NCI-H446 (cell line): ENCODE measurements around the gene TEAD3.

Experiments used
- DNase-seq, 2 experiments: peaks; one replicate each; lab custom pipeline; 2025; lab: John Stamatoyannopoulos, UW

TEAD3 gene

DNA sequence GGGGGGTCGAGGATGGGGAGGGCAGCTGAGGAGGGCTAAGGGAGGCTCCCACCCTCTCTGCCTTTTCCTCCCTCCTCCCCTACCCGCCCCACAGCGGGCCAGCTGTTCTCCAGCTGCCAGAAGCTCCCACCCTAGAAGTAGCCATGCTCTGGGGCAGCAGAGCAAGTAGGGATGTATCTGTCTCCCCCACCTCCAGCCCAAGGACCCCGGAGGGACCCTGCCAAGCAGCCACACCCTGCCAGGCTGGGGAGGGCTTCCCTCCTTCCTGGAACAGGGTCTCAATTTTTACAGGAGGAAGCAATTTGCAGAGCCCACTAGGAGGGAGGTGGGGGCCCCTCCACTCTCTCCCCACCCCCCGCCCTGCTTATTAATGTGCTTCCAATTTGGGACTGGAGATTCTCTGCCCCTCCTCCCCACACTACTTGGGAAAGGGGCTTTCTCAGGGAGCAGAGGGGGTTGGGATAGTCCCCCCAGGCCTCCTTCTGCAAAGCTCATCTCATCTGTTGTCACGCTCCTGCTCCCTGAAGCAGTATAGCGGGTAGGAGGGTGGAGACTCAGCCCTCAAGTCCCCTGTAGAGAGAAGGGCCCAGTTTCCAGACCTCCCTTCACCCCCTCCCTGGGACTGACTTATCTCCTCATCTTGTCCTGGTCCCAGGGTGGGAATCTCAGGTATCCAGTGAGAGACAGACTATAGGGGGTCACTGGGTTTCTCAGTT, 4.5 kb downstream of the TEAD3 start:
- no peak for DNase-seq

DNA sequence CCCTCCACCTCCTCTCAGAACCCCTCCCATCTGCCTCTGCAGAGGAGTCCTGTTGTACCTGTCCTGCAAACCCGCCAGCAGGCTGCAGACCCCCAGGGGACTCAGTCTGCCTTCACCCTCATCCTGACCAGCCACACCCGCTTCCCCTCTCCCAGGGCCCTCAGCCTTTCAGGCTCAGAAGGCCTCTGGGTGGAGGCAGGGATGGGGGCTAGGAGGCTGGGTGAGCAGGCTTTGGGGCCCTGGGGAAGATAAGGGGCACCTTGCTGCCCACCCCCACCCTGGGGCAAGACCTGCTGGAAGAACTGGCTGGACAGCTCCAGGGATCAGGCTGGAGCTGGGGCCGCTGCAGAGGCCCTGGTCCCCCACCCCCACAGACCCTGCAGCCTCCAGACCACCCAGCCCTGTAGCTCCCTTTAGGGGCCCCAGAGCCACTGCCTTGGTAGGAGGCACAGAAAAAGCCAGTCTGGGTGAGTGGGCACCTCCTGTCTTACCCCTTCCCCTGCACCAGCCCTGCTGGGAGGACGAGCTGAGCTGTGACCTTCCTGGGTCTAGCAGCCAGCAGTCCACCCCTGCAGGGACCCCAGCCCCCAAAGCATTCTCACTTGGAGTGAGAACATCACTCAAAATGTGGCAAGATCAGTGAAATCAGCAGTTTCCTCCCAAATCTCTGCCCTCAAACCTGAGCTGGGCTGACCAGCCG, 5.2 kb downstream of the TEAD3 start:
- no peak for DNase-seq

DNA sequence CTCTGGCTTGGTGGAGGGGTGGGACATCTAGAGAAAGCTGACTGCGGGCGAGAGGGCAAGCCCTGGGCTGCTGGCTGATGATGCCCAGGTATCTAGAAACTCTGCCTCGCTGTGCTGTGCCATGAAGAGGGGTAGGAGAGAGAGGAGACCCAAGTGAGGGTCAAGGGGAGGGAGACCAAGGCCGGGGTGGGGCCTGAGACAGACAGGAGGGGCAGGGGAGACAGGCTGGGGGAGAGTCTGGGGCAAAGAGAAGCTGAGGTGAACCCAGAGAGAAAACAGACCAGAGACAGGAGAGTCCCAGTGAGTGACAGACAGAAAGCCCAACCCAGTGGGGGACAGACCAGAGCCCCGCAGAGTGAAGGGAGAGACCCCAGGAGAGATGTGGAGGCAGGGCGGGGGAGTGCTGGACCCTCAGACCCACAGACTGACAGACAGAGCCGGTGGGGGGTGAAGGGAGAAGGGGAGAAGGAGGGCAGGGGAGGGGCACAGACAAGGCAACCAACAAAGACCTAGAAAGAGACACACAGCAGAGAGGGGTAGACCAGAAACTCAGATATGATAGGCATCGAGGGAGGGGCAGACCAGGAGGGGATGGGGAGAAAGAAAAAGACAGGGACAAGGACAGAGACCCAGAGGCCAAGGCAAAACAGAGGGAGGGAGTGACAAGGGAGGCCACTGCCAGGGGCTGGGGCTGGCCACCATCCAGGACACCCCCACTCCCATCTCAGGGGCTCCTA, 5.9 kb downstream of the TEAD3 start:
- no peak for DNase-seq

DNA sequence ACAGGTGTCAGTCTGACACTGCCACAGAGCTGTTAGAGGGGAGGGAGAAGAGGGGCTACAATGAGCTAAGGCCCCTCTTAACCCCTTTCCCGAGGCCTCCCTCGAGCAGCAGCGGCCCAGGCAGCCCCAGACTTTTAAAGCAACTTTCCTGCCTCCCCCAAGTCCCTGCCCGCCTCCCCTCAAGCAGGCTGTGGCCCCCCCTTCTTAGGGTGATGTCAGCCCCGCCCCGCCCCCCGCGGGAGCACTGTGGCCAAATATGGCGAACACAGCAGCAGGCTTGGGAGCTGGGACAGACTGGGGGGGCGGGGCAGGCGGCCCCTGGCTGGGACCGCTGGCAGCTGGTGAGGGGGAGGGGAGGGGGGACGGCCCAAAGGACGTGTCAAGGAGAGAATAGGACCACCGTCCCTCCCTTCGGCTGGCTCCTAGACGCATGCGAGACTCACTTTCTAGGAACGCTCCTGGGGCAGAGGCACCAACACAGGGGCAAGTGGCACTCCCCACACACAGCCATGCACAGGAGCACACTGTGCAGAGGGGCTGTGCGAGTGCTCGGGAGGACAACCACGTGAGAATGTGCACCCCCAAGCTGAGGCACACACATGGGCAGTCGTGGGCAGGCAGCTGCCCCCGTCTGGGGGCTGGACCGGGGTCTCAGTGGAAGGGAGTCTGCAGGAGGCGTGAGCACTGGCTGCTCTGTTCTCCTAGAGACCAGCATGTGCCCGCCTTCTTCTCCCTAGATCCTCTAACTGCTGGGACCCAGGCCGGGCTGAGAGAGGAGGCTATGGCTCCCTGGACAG, 6.7 kb downstream of the TEAD3 start:
- peak; percentile 40 to 80 for DNase-seq

DNA sequence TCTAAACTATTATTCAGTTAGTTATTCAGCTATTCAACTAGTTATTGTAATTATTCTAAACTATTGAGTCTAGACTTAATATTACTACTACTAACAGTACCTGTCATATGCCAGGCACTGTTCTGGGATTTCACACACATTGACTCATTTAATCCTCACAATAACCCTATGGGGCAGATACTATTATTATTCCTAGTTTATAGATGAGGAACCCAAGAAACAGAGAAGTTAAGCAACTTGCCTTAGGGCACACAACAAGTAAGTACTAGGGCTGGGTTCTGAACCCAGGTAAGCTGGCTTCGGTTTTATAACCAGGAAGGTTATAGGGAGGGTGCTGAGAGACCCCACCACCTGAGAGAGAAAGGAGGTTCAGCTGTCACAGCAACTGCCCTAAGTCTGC, 7.8 kb downstream of the TEAD3 start:
- no peak for DNase-seq

DNA sequence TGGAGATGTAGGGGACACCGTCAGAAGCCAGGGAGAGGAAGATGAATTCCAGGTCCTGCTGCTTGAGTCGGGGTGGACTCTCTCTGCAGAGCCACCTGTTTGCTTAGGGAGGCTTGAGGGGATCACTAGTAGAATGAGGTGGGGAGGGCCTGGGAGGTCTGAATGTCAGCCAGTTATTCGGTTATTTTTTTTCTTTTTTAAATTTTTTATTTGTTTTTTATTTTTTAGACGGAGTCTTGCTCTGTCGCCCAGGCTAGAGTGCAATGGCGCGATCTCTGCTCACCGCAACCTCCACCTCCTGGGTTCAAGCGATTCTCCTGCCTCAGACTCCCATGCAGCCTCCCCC, 8.4 kb downstream of the TEAD3 start:
- DNase-seq: no peak

DNA sequence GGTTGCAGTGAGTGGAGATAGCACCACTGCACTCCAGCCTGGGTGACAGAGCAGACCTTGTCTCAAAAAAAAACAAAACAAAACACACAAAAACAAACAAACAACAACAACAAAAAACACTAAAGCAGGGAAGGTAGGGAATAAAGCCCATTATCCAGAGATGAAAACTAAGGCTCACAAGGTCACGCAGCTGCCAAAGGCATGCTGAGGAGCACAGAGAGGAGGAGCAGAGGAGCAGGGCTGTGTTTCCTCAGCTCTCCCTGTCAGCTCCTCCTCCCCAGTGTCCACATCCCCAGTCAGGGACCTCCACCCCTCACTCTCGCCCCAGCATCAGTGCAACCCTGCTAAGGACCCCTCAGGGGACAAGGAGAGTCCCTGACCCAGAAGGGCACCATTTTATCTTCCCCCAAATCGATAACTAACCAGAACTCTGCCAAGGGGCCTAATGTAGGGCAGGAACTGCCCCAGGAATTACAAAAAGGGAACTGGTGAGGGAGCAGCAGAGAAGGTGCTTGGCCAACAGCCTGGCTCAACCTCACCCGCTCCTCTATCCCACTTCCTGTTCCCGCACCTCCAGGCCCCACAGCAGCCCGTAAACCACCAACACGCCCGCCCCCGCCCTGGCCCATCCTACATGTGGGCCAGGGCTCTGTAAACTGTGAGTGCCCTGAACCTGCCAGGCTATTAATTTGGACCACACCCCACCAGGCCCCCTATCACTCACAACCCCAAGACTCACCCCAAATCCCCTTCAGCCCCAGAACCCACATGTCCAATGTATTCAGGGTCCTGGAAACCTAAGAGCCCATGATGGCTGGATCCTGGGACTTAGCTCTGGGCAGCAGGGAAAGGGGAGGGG, 9.0 kb downstream of the TEAD3 start:
- DNase-seq: no peak

DNA sequence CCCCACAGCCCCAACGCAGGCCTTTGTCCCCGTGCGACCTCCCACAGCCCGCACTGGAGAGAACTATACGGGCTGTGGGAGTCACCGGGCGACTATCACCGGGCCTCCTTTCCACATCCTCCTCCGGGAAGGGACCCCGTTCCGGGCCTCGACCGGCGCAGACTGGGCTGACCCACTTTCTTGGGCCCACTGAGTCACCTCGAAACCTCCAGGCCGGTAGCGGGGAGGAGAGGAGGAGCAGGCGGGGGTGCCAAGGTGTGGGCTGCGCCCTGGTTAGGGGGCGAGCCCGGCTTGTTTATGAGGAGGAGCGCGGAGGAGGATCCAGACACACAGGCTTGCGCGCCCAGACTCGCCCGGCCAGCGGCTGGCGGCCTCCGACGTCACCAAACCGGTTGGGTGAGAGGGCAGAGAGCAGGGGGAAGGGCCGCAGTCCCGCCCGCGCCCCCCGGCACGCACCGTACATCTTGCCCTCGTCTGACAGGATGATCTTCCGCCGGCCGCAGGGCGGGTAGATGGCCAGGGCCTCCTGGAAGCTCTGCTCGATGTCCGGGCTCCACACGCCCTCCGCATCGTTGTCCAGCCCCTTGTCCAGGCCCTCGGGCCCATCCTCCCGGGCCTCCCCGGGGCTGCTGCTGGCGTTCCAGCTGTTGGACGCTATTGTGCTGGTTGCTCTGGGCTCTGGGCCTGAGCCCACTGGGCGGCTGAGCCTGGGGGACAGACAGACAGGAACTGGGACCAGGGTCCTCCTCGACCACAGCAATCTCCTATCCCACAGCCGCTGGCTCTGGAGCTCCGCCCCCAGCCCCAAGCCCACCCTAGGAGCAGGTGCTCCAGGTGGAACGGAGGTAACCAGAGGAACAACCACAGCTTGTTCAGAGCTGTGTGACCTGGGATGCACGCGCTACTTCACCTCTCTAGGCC, 10.6 kb downstream of the TEAD3 start:
- DNase-seq: no peak

DNA sequence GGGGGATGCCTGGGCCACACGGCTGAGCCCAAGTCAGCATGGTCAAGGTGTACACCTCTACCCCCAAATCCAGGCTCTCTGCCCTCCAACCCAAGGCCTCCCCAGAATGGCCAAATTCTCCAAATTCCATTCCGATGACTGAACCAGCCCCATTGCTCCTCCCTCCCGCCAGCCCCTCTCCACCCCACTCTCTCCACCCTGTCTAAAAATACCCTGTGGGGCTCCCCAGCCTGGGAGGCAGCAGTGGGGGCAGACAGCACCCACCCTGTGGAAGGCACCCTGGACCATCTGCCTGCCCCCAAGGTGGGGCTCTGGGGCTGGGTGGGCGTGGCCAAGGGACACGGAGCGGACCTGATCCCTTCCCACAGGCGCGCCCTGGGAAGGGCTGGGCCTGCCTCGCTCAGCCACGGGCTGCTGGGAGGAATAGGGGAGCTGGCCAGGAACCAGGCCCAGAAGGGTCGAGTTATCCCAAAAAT, 11.4 kb downstream of the TEAD3 start:
- no peak for DNase-seq

DNA sequence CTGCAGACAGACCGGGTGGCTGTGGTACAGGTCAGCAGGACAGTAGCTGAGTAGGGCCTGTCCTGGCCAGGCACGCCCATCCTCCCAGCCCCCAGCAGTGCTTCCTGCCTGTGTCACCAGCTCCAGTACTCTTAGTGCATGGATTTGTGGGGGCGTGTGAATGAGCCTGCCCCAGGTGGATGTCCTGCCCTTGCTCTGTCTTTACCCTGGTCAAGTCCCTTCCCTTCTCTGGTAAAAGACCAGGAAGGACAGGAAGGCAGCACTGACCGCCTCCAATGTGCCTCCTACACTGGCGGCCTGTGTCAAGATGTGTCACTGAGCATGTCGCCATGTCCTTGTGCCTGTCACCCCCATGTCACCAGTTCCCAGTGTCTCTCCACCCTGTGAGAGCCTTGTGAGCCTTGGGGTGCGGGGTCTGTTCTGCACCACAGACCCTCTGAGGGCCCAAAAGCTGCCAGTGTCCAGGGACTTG, 11.9 kb downstream of the TEAD3 start:
- no peak for DNase-seq

DNA sequence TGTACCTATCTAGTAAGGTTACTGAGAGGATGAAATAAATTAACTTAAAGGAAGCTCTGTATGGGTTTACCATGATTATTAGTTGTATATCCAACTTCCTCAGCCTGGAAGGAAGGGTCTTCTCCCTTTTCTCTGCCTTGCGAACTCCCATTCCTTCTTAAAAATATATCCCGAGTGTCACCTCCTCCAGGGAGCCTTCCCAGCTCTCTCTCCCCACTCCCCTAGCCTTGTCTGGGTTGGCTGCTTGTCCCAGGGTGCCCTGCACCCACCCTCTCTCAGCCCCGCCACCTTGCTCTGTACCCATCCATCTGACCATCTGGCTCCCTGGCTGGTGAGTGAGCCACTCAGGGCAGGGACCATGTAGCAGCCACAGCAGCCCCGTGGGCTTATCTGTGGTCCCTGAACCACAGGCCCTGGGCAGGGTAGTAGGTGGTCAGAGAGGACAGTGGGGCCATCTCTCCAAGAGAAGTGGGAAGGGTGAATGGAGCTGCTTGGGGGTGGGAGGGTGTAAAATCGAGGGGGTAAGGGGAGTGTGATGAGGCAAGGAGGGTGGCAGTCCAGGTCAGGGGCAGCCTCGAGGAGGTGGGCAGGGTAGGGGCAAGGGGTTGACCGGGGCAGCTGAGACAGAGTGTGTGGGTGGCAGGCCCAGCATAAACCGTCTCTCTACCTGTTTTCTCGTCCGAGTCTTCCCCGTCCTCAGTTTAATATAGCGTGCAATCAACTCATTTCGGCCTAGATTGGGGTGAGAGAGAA, 12.8 kb downstream of the TEAD3 start:
- DNase-seq: no peak

DNA sequence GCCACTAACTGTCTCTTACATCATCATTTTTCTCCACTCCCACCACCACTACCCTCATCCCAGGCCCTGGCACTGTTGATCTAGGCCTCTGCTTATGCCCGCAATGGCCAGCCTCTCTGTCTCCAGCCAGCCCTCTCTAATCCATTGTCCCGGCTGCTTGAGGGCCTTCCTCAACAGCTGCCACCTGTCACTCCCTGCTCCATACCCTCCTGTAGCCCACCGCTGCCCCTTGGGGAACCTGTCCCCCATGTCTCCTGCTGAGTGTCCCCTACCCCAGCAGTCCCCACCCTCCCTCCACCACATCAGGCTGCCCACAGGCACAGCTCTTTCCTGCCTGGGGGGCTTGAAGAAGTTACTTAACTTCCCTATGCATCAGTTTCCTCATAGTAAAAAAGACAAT, 13.4 kb downstream of the TEAD3 start:
- no peak for DNase-seq

DNA sequence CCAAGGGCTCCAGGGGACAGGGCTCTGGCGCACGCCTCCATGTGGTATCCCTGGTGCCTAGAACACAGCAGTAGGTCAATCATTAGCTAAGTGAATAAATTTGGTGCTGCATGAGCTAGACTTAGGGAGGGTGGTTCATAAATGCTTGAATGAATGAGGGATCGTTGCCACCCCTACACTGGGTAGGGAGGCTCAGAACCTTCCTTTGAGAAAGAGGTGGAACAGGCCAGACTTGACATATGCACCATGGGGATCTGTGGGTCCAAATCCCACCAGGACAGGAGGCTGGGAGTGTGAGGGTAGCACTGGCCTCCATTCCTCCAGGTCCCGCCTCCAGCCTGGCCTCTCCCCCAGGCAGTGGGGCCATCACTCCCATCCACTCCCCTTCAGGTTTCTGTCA, 13.8 kb downstream of the TEAD3 start:
- DNase-seq: no peak

DNA sequence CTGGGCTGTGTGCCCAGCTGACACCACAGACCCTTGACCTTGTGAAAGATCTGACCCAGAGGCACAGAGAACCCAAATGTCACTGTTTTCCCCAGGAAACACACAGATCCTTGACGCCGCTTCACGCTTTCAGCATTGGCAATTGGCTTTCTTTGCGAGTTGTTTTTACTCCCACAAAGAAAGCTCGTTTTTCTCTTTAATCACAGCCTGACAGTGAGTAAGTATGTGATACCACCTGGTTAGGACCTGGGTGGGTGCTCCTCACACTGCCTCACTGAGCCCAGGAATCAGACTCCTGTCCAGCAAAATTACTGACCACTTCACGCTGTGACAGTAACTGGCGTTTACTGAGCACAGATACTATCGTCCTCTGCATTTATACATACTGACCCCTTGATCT, 15.7 kb downstream of the TEAD3 start:
- DNase-seq: no peak

DNA sequence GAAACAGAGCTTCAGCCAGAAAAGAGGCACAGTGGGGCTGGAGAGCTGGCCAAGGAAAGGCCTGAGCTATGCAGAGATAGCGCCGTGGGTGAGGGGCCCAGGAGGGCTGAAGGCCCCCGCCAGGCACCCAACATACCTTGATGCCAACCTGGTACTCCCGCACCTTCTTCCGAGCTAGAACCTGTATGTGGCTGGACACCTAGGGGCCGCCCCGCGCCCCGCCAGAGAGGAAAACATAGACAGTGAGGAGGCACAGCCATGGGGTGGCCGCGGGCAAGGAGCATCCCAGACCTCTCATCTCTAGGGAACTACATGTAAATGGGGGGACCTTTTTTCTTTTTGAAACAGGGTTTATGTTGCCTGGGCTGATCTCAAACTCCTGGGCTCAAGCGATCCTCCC, 16.7 kb downstream of the TEAD3 start:
- DNase-seq: no peak

DNA sequence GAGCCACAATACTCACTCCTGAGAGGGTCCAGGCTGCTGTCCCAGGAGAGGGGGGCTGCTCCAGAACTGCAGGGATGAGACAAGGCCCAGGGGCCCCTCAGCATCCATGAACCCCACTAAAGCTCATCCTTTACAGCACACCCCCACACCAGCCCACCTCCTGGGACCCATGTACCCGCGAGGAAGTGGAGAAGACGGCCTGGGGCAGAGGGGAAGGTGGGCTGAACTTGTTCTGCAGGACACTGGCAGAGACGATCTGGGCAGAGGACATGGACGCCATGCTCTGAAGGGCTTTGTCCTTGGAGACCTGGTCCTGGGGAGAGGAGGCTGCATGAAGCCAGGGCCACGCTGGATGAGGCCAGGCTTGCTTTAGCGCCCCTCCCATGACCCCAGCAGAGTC, 18.6 kb downstream of the TEAD3 start:
- no peak for DNase-seq

DNA sequence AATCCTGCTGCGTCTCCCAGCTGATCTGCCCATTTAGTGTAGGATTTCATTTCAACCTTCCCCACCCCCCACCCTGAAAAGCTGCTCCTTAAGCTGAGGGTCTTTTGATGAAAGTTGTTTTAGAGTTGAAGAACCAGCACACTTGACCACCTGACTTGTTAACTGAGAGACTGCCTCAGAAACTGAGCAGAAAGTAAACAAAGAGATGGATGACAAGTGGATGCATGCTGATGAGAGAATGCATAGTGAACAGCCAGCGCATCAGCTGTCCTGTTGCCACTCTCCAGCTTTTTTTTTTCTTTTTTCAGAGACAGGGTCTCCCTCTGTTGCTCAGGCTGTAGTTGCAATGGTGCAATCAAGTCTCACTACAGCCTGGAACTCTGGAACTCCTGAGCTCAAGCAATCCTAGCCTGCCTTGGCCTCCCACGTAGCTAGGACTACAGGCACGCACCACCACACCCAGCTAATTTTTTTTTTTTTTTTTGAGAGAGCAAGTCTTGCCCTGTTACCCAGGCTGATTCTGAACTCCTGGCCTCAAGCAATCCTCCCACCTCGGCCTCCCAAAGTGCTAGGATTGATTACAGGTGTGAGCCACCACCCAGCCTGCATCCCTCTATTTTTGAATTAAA, 19.2 kb downstream of the TEAD3 start:
- DNase-seq: no peak

DNA sequence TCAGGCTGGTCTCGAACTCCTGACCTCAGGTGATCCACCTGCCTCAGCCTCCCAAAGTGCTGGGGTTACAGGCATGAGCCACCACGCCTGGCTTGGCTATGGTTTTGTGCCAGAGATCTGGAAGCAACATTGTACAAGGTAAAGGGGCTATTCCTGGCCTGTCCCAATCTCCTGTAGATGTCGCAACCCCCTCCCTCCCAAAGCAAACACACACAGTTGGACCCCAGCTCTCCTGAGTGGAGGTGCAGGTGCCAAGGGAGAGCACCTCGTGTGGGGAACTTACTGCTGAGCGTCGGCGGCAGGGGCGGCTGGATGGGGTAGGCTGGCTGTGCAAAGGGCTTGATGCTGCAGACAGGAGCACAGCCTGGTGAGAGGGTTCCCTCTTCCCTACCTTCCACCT, 19.9 kb downstream of the TEAD3 start:
- no peak for DNase-seq

DNA sequence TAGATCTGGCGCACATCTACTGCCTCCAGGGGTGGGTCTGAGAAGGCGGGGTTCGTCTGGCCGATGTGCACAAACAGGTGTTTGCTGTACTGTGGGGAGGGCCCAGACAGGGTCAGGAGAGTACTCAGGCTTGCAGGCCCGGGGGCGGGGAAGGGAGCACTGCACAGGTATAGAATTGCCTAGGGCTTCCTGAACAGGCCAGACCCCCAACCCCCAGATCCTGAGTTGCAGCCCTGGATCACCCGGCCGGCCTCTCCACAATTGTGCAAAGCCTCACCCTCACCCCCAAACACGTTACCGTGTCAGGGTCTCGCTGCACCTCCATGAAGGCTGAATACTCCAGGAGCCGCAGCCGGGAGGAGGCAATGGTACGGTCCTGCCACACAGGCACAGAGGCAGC, 20.9 kb downstream of the TEAD3 start:
- DNase-seq: no peak
